Measurements from ENCODE around the gene NPW.

The NPW gene

DNA sequence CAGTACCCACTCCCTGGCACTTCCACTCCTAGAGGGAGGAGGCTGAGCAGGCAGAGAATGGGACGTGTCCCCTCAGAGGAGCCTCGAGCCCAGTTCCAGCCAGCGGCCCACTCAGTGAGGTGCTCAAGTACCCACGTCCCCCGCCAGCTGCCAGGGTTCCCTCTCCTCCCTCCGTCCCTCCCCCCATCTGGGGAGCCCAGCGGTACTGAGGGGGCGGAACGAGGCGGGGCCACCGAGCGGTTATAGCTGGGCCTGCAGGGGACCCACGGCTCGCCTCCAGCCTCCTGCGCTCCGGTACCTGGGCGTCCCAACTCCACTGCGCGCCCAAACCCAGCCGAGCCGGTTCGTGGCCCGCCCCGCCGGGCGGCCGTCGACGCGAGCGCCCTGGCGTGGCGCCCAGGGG is at the start of gene NPW:
TSS of gene NPW (plus strand) at position 268 of the 403 bp plus-strand sequence.
- in situ Hi-C loops (cut with MboI; ENCODE audit: low sequenced_read_pairs): no loop called here

DNA sequence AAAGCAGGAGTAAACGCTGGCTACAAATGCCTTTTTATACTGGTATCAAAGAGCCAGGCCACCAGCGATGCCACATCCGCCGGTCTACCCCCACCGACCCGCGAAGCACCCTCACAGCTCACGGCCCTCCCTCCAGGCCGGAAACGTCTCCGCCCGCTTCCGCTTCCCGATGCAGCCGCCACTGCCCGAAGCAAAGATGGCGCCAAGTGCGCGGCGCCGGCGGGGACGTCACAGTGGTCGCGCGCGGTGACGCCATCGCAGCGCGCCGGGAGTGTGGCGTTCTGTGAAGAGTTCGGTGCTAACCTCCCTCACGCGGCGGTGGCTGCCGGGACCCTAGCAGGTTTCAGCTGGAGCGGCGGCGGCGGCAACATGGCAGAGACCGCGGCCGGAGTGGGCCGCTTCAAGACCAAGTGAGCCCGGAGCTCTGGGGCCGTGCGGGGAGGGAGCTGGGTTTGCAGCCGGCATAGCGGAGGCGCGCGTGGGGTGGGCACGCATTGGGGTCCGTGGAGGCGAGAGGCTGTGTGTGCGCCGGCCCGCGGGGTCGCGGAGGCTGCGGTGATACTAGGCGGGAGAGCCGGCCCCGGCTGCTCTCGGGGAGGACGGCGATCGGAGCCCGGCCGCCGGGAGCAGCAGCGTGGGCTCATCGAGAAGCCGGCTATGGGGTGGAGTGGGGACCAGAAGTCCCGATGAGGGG is 47.6 kb upstream of the NPW start, which contains the start of gene TBL3:
TSS of gene TBL3 (plus strand) at position 258 of the 694 bp plus-strand sequence. CDS start at position 370, 112 bp downstream.
- in situ Hi-C loops (cut with MboI; ENCODE audit: low sequenced_read_pairs): no loop called here

DNA sequence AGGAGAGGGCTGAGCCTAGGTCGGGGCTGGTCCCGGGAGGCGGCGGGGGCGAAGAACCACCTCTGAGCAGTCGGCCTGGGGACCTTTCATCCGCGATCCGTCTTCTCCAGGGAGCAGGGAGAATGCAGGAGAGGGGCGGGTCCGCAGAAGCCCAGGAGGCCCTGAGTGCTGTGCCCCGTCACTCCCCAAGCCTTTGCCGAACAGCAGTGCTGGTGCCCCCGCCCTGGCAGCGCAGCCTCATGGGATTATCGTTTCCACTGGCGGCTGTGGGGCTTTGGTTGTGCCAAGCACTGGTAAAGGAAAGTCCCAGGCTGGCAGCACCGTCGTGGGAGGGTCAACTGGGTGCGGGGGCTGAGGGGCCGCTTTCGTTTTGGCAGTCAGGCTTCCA is 47.1 kb upstream of the NPW start:
- in situ Hi-C loops (cut with MboI; ENCODE audit: low sequenced_read_pairs): no loop called here

DNA sequence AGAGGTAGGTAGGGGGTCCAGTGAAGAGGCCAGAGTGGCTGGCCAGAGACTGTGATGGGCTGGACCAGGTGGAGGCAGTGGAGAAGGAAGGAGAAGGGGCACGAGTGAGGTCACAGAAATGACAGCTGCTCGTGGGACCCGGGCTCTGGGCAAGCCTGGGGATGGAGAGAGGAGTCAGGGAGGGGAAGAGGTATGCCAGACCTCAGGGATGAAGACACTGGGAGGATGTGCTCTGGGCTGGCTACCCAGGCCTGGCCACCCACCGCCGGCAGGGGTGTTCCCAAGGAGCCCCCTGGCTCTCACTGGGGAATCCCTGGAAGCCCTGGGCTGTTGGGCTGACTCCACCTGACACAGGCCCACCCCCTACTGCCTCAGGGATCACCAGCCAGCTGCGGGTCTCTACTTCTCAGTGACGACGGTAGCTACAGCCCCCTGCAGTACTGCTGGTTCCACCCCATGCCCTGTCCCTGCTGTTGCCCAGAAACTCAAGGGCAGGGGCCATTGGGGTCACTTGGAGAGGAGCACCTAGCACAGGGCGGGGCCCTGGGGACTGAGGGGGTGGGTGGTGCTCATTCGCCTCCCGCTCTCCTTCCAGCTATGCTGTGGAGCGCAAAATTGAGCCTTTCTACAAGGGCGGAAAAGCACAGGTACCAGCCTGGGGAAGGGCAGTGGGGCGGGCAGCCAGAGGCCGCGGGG is 46.0 kb upstream of the NPW start:
- in situ Hi-C loops (cut with MboI; ENCODE audit: low sequenced_read_pairs): no loop called here

DNA sequence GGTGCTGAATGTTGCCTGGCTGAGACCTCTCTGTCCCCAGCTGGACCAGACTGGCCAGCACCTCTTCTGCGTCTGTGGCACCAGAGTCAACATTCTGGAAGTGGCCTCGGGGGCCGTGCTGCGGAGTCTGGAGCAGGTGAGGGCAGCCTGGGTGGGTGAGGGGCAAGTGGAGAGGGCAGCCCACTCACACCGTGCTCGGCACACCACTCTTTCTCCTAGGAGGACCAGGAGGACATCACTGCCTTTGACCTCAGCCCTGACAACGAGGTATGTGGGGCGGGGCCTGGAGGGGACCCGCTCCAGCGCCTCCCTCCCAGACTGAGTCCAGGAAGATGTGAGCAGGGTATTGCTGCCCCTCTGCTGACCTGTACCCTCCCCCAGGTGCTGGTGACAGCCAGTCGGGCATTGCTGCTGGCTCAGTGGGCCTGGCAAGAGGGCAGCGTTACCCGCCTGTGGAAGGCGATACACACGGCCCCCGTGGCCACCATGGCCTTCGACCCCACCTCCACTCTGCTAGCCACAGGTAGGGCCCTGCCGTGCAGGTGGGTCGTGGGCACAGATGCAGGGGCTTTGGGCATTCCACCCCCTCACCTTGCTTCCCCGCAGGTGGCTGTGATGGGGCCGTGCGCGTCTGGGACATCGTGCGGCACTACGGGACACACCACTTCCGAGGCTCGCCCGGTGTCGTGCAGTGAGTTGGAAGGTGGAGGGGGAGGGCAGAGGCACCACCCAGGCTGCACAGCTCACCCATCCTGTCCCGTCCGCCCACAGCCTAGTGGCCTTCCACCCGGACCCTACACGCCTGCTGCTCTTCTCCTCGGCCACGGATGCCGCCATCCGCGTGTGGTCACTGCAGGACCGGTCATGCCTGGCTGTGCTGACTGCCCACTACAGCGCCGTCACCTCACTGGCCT is 45.2 kb upstream of the NPW start:
- in situ Hi-C loops (cut with MboI; ENCODE audit: low sequenced_read_pairs): no loop called here

DNA sequence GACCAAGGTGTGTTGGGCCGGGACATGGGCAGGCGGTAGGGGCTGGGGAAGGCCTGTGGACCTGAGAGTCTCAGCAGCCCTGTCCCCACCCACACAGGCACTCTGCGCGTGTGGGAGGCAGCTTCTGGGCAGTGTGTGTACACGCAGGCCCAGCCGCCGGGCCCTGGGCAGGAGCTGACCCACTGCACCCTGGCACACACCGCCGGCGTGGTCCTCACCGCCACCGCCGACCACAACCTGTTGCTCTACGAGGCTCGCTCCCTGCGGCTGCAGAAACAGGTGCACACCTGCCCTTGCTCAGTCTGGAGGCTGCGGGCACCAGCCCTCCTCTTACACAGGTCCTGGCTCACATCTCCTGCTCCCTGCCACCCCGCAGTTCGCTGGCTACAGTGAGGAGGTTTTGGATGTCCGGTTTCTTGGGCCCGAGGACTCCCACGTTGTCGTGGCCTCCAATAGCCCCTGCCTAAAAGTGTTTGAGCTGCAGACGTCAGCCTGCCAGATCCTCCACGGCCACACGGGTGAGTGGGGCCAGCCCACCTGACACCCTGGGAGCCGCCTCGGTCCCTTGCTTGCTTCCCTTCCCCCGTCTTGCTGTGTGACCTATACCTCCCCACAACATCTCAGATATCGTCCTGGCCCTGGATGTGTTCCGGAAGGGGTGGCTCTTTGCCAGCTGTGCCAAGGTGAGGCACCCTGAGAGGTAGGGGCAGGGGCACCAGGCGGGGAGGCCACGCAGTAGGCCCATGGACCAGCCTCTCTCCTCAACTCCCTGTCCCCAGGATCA is 44.0 kb upstream of the NPW start:
- in situ Hi-C loops (cut with MboI; ENCODE audit: low sequenced_read_pairs): no loop called here

DNA sequence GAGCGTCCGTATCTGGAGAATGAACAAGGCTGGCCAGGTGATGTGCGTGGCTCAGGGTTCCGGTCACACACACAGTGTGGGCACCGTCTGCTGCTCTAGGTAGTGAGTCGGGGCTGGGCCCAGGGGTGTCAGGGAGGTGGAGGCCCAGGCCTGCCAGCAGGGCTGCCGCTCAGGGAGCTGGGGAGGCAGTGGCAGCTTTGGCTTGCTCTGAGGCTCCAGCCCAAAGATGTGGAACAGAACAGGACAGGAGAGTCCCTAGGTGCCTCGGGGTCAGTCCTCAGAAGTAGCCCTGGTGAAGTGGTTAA is 43.4 kb upstream of the NPW start:
- in situ Hi-C loops (cut with MboI; ENCODE audit: low sequenced_read_pairs): no loop called here

DNA sequence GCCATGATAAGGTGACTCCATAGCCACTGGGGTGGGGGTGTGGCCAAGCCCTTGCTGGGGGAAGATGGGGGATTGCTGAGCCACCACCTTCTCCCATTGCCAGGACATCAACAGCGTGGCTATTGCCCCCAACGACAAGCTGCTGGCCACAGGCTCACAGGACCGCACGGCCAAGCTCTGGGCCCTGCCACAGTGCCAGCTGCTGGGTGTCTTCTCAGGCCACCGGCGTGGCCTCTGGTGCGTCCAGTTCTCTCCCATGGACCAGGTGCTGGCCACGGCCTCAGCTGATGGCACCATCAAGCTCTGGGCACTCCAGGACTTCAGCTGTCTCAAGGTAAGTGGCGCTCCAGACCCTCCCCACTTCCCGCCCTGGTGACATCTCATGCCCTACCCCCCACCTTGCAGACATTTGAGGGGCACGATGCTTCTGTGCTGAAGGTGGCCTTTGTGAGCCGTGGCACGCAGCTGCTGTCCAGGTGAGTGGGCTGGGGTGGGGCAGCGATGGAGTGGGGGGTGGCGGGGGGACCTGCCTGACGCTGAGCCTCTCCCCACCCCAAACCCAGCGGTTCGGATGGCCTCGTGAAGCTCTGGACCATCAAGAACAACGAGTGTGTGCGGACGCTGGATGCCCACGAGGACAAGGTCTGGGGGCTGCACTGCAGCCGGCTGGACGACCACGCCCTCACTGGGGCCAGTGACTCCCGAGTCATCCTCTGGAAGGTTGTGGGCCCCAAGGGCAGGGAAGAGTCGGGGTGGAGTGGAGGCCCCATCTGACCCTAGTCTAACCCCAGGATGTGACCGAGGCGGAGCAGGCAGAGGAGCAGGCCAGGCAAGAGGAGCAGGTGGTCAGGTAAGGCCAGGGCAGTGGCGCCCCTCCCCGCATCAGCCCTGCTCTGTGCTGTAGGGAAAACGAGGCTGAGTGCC is 42.4 kb upstream of the NPW start:
- in situ Hi-C loops (cut with MboI; ENCODE audit: low sequenced_read_pairs): no loop called here

DNA sequence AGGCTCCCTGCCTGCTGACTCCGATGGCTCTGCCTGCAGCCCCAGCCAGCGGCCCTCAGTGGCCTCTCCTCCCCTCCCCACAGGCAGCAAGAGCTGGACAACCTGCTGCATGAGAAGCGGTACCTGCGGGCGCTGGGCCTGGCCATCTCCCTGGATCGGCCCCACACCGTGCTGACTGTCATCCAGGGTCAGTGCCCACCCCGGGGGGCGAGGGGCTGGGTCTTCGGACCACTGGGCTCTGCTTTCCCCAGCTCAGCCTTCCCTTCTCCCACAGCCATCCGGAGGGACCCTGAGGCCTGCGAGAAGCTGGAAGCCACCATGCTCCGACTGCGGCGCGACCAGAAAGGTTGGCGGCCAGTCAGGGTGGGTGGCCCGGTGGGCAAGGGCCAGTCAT is 41.7 kb upstream of the NPW start:
- in situ Hi-C loops (cut with MboI; ENCODE audit: low sequenced_read_pairs): no loop called here

DNA sequence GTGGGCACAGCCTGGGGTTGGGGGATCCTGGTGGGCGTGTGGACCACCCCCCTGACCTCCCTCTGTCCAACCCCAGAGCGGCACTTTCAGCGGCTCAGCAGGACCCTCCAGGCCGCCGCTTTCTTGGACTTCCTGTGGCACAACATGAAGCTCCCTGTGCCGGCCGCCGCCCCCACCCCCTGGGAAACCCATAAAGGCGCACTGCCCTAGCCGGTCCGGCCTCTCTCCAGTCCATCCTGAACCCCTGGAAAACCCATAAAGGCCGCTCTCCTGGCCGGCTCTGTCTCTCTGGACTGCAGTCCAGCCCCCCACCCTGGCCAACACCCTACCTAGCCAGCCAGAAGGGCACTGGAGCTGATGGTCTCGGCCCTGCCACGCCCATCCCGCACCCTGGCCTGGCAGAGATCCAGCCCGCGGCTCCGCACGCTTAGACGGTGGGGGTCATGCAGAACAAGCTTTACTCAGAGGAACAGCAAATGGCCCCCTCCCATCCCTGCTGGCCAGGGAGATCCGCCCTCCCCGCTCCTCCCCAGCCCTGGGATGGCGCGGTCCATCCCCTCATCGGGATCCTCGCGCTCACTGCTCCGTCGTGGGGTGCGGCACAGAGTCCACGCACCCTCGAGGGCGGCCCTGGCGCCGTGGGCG is 41.0 kb upstream of the NPW start:
- in situ Hi-C loops (cut with MboI; ENCODE audit: low sequenced_read_pairs): no loop called here

DNA sequence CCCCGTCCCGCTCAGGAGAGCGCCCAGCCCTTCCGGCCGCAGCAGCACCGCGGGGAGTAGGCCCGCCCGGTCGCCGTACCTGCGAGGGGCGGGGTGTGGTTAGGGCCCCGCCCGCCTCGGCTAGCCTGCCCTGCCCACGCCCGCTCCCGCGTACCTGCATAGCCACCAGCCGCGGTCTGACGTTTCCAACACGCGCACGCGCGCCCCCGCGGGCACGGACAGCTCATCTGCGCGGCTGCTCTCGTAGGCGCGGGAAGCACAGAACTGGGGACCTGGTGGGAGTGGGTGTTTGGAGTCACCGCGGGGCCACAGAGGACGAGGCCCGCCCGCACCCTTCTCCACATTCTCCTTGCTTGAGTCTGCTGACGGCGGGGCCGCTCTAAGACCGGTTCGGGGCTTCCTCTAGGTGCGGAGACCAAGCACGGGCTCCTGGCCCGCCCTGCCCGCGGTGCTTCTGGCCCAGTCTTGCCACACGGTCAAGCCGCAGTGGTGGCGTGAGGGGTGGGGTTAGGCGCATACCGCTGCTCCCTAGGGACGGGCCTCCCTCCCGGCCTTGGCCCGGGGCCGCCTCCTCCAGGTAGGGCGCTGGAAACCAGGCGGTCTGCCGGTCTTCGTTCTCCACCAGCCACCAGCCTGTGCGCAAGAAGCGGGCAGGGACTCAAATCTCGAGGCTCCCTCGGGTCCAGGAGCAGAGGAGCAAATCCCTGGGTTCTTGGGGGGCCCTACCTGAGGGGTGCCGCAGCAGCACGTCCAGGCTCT is 40.1 kb upstream of the NPW start:
- in situ Hi-C loops (cut with MboI; ENCODE audit: low sequenced_read_pairs): no loop called here

DNA sequence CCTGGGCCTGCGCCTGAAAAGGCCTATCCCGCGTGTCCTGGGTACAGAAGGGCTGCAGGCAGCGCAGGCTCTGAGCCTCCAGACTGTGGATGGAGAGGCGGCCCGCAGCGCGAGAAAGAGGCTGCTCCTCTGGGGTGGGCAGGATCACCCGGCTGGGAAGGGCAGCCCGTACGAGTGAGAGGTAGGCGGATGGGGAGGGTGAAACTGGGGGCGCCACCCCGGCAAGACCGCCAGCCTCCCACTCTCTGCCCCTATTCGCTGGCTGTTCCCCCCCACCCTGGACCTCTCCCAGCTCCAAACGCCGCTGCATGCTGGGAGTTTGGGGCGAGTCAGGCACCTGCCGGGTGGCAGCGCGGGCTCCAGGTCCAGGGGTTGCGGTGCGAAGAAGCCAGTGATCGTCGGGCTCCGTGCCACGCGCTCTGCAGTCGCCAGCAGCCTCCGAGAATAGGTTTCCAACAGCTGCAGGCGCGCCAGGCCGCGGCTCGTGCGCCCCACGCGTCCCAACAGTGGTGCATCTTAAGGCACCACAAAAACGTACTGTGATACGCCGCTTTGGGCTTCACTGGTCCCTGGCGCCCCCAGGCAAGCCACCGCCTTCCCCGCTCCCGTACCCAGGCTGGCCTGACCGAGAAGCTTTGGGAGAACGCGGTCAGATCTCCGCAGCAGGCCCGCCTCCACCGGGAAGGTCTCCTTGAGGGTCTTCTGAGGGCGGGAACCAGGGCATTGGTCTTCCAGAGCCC is 39.4 kb upstream of the NPW start:
- in situ Hi-C loops (cut with MboI; ENCODE audit: low sequenced_read_pairs): no loop called here

DNA sequence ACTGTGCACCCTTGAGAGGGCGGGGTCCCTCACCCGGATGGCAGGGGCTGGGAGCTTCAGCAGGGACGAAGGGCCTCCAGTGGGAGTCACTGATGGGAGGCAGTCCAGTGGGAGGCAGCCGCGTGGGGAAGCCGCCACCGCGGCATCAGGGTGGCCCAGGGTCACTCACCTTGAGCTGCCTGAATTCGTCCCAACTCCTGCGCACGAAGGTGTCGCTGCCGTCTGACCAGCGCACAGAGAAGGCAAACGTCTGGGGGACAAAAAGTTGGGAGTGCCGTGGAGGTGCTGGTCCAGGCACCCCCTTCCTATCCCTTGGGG is 38.9 kb upstream of the NPW start:
- in situ Hi-C loops (cut with MboI; ENCODE audit: low sequenced_read_pairs): no loop called here

DNA sequence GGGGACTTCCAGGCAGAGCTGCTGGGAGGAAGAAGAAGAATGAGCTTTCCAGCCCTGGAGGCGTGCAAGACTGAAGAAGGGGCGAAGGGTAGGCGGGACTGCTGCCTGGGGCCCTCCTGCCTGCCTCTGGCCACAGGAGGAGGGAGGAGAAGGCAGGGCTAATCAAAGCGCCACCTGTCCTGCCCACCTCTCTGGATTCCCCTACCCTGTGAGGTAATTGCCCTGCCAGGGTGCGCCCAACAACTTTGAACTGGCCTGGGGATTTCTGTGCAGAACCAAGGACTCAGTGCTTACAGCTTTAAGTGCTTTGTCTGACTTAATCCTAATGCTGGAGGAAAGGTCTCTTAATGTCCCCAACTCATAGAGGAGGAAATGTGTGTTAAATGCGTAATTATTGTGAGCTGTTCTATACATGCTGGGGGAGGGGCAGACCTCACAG is 38.2 kb upstream of the NPW start, which contains the start of gene NOXO1:
TSS of gene NOXO1 (minus strand) at position 72 of the 439 bp plus-strand sequence. CDS start 290 bp downstream, outside the sequence.
- in situ Hi-C loops (cut with MboI; ENCODE audit: low sequenced_read_pairs): no loop called here

DNA sequence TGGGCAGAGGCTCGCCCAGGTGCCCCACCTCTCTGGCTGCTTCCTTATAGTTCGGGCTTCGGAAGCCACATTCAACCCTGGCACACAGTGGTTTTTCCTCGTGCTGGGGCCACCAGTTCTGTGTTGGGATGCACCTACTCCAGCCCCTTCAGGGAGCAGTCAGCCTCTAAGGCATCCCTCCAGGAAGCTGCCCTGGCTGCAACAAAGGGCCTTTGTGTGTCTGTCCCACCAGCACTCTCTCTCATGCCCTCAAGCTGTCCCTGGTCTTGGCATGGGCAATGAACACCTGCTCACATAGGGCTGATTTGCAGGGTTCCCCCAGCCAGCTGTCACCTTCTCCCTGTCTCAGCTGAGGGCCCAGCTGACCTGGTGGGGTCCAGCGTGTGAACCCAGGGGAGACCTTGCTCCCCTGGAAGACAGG is 37.6 kb upstream of the NPW start:
- in situ Hi-C loops (cut with MboI; ENCODE audit: low sequenced_read_pairs): no loop called here

DNA sequence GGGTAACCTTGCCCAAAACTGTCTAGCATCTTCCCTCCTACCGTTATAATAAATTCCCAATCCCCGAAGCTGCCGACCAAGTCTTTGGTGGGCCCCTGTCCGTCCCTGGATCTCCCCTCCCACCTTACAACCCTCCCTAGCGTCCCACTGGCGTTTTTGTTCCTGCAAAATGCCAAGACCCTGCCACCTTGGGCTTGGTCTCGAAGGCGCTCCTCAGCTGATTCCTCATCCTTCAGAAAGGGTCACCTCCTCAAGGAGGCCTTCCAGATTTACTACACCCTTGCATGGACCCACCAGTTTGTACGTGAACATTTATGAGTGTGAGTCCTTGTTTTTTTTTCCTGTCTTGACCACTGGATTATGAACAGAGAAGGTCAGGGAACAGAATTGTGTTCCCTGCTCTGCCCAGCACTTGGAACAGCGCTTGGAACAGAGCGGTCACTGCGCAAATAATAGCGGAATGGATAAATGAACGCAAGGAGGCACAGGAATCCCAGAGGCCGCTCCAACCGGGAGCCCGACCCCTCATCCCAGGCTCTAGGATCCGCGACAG is 36.5 kb upstream of the NPW start:
- in situ Hi-C loops (cut with MboI; ENCODE audit: low sequenced_read_pairs): no loop called here

DNA sequence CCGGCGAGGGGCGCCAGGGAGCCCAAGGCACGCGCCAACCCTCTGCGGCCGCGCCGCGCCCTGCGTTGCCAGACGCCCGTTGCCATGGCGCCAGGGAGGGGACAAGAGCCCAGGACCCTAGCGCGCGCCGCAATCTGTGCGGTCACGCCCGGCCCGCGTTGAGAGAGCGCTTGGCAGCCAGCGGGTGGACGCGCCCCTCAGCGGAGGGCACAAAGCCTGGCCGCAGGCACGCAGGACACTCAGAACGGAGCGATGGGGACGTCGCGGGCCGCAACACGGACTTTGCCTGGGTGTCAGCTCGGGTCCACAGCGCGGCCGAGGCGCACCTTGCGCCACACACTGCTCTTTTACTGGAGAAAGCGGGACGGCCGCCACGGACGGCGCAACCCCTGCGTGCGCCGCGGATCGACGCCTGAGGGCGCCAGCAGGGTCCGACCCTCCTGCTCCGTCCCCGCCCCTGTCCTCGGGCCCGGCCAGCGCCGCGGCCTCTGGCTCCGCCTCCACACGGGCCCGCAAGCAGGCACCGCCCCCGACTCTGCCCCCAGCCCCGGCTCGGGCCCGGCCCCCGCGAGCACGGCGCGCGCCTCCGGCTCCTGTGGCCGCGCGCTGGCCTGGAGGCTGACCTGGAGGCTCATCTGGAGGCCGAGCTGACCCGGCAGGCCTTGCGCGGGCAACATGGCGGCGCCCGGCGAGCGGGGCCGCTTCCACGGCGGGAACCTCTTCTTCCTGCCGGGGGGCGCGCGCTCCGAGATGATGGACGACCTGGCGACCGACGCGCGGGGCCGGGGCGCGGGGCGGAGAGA is 35.8 kb upstream of the NPW start, which contains the start of gene GFER:
TSS of gene GFER (plus strand) at position 650 of the 803 bp plus-strand sequence. CDS start at position 676, 26 bp downstream.
- in situ Hi-C loops (cut with MboI; ENCODE audit: low sequenced_read_pairs): no loop called here

Measured in hTERT RPE-1 (cell line).